Fibroblast of mammary gland (primary cell): ENCODE measurements around the gene LPIN2.
"Not testable (repeated sequence)": the region's sequence is repeated elsewhere in the genome, so short reads cannot be mapped to it uniquely, and the experiment has no call there.

Source experiments
- DNase-seq: peaks from one replicate; pipeline ENCODE4 v3.0.0-alpha.2; 2010; ENCODE audit warnings: low read depth
- H3K4me3 ChIP-seq: 2 replicates; pipeline ENCODE4 v1.5.1; 2011; ENCODE audit warnings: low read depth, mild to moderate bottlenecking, low read length, moderate library complexity; ENCODE audit not compliant: control insufficient read depth
- CTCF ChIP-seq: conservative IDR thresholded peaks from 2 replicates; pipeline ENCODE4 v1.5.1; 2011; ENCODE audit warnings: low read depth, low read length, inconsistent platforms; ENCODE audit not compliant: control insufficient read depth, insufficient read depth

The LPIN2 gene

GRCh38 chr18:3007491-3007890 lies 5.5 kb downstream of the LPIN2 start:
- DNase-seq: no peak
- H3K4me3 ChIP-seq: no peak overlapping the region
- TF ChIP-seq CTCF: no peak

GRCh38 chr18:3005462-3005861 lies 7.5 kb downstream of the LPIN2 start:
- no peak for TF ChIP-seq CTCF
- H3K4me3 ChIP-seq: no peak overlapping the region
- no peak for DNase-seq

GRCh38 chr18:3003766-3004165 lies 9.2 kb downstream of the LPIN2 start:
- not testable (repeated sequence) for H3K4me3 ChIP-seq, DNase-seq

GRCh38 chr18:3002732-3003131 lies 10.2 kb downstream of the LPIN2 start:
- no peak overlapping the region for H3K4me3 ChIP-seq
- no peak for TF ChIP-seq CTCF
- DNase-seq: no peak

- TF ChIP-seq CTCF: no peak
- DNase-seq: no peak
- no peak overlapping the region for H3K4me3 ChIP-seq
Observed at GRCh38 chr18:2998644-2999043, 14.3 kb downstream of the LPIN2 start.

- H3K4me3 ChIP-seq: no peak overlapping the region
- no peak for DNase-seq
- no peak for TF ChIP-seq CTCF
Observed at GRCh38 chr18:2997846-2998564, 14.9 kb downstream of the LPIN2 start.

- DNase-seq: no peak
- no peak overlapping the region for H3K4me3 ChIP-seq
- no peak for TF ChIP-seq CTCF
Observed at GRCh38 chr18:2997429-2997828, 15.5 kb downstream of the LPIN2 start.
